IMR-90 (cell line): Measurements from ENCODE around the gene EDN2. TPM values are rescaled to one million over a fixed set of nuclear protein-coding genes. Genes with fewer than 3 reads are reported as not detected.

ENCODE experiments used
- ATAC-seq: fragments of 200-7000 bp; cut with Tn5 transposase; 2 replicates; pipeline ENCODE4 v1.9.1; 2020; ENCODE audit warnings: low read depth, mild to moderate bottlenecking, moderate library complexity
- BruUV-seq: library from RNA; stranded (reverse); fragments of 400-500 nt; replicated peaks from 2 replicates; lab custom pipeline; 2021; lab: Mats Ljungman, UMichigan
- CTCF ChIA-PET: fragments of 300-600 bp; formaldehyde crosslinking; extraction: SDS; loops from one replicate; lab custom pipeline; 2021; ENCODE audit warnings: antibody characterized with exemption; lab: Yijun Ruan, JAX
- POLR2A ChIA-PET: fragments of 300-600 bp; sonication (Branson Sonifier 250); formaldehyde crosslinking; loops from one replicate; lab custom pipeline; 2022; ENCODE audit warnings: antibody characterized with exemption; ENCODE audit not compliant: unreplicated experiment; lab: Charles Lee
- DNase-seq: peaks from one replicate; pipeline ENCODE4 v3.0.0; 2013
- H2AFZ ChIP-seq: replicated peaks from 2 replicates; pipeline ENCODE3; 2013; ENCODE audit warnings: low read length, mild to moderate bottlenecking; ENCODE audit not compliant: poor library complexity
- H2AK5ac ChIP-seq: 2 replicates; pipeline ENCODE4 v1.6.1; 2013; ENCODE audit warnings: low read depth, low read length, inconsistent platforms
- H2AK9ac ChIP-seq: replicated peaks from 2 replicates; pipeline ENCODE3; 2013; ENCODE audit warnings: mild to moderate bottlenecking, low read depth, low read length, moderate library complexity; ENCODE audit not compliant: poor library complexity
- H2BK120ac ChIP-seq: 2 replicates; pipeline ENCODE4 v1.6.1; 2013; ENCODE audit warnings: low read depth, low read length, inconsistent platforms
- H2BK15ac ChIP-seq: 3 replicates; pipeline ENCODE4 v1.6.1; 2013; ENCODE audit warnings: low read depth, low read length, inconsistent platforms
- H2BK20ac ChIP-seq: 2 replicates; pipeline ENCODE4 v1.6.1; 2013; ENCODE audit warnings: low read depth, mild to moderate bottlenecking, inconsistent platforms, low read length, moderate library complexity
- H2BK5ac ChIP-seq: 2 replicates; pipeline ENCODE4 v1.6.1; 2013; ENCODE audit warnings: mild to moderate bottlenecking, low read depth, low read length, inconsistent platforms; ENCODE audit not compliant: poor library complexity, severe bottlenecking
- H3K14ac ChIP-seq: replicated peaks from 2 replicates; pipeline ENCODE4 v1.6.1; 2013; ENCODE audit warnings: low read depth, low read length, inconsistent platforms
- H3K18ac ChIP-seq: 2 replicates; pipeline ENCODE4 v1.6.1; 2013; ENCODE audit warnings: low read depth, low read length, control low read depth
- H3K23ac ChIP-seq: 2 replicates; pipeline ENCODE4 v1.6.1; 2013; ENCODE audit warnings: low read depth, low read length, inconsistent platforms
- H3K27ac ChIP-seq: 2 replicates; pipeline ENCODE4 v1.5.1; 2013; ENCODE audit warnings: mild to moderate bottlenecking, control low read depth, low read length; ENCODE audit not compliant: insufficient read depth
- H3K27me3 ChIP-seq: 2 replicates; pipeline ENCODE4 v1.6.1; 2013; ENCODE audit warnings: low read length; ENCODE audit not compliant: control insufficient read depth, insufficient read depth
- H3K36me3 ChIP-seq: 2 replicates; pipeline ENCODE4 v1.6.1; 2013; ENCODE audit warnings: low read length, mixed read lengths; ENCODE audit not compliant: control insufficient read depth, insufficient read depth
- H3K4ac ChIP-seq: 2 replicates; pipeline ENCODE4 v1.6.1; 2013; ENCODE audit warnings: low read depth, low read length, inconsistent platforms
- H3K4me1 ChIP-seq: 2 replicates; pipeline ENCODE4 v1.6.1; 2013; ENCODE audit warnings: low read length, mixed read lengths; ENCODE audit not compliant: control insufficient read depth, insufficient read depth
- H3K4me2 ChIP-seq: 2 replicates; pipeline ENCODE4 v1.6.1; 2013; ENCODE audit warnings: low read depth, mild to moderate bottlenecking, control low read depth, low read length, moderate library complexity
- H3K4me3 ChIP-seq: 2 replicates; pipeline ENCODE4 v1.5.1; 2013; ENCODE audit warnings: low read depth, mild to moderate bottlenecking, control low read depth, low read length, moderate library complexity; ENCODE audit not compliant: insufficient read depth
- H3K56ac ChIP-seq: 2 replicates; pipeline ENCODE4 v1.6.1; 2013; ENCODE audit warnings: low read length, inconsistent platforms; ENCODE audit not compliant: insufficient read depth; ENCODE audit errors: extremely low read depth
- H3K79me1 ChIP-seq, 2 experiments: 2 replicates each; pipeline ENCODE4 v1.6.1; 2013; ENCODE audit warnings: low read length in 2 of 2, inconsistent platforms in 1 of 2, low read depth in 1 of 2
- H3K9ac ChIP-seq: 2 replicates; pipeline ENCODE4 v1.6.1; 2013; ENCODE audit warnings: low read depth, low read length, control low read depth
- H3K9me1 ChIP-seq: 2 replicates; pipeline ENCODE4 v1.6.1; 2013; ENCODE audit warnings: low read length, inconsistent platforms; ENCODE audit not compliant: insufficient read depth
- H3K9me3 ChIP-seq: 2 replicates; pipeline ENCODE4 v1.6.1; 2013; ENCODE audit warnings: low read length; ENCODE audit not compliant: control insufficient read depth, insufficient read depth
- H4K20me1 ChIP-seq: 2 replicates; pipeline ENCODE4 v1.6.1; 2013; ENCODE audit warnings: low read length, inconsistent platforms; ENCODE audit not compliant: insufficient read depth
- H4K5ac ChIP-seq: 2 replicates; pipeline ENCODE4 v1.6.1; 2013; ENCODE audit warnings: mild to moderate bottlenecking, low read depth, low read length, control low read depth
- H4K8ac ChIP-seq, 2 experiments: 2 replicates each; pipeline ENCODE4 v1.6.1; 2013; ENCODE audit warnings: low read depth in 2 of 2, low read length in 2 of 2, control low read depth in 1 of 2, inconsistent platforms in 1 of 2
- H4K91ac ChIP-seq: 2 replicates; pipeline ENCODE4 v1.6.1; 2013; ENCODE audit warnings: low read depth, low read length, inconsistent platforms; ENCODE audit not compliant: insufficient read depth
- FOS ChIP-seq: fragments of 150-350 bp; IDR thresholded peaks from 2 replicates; pipeline ENCODE4 v1.6.1; 2016; ENCODE audit warnings: low read depth, low read length
- POLR2A ChIP-seq: IDR thresholded peaks from 2 replicates; pipeline ENCODE4 v1.6.1; 2012; ENCODE audit warnings: mild to moderate bottlenecking, low read depth, low read length
- RAD21 ChIP-seq: IDR thresholded peaks from 2 replicates; pipeline ENCODE4 v1.6.1; 2012; ENCODE audit warnings: low read length, improper control_type of control experiment
- WGBS, 2 experiments: methylation state at CpG; one replicate each; pipeline versions ENCODE4 v1.1.5 to v1.1.7; 2013; ENCODE audit warnings: missing lambda C conversion rate in 2 of 2; ENCODE audit not compliant: insufficient read length in 1 of 2; ENCODE audit errors: extremely low coverage in 2 of 2; 5-methylcytosine and 5-hydroxymethylcytosine counted together
- dilution Hi-C: fragments of 300-500 bp; cut with HindIII; formaldehyde crosslinking; loops from one replicate; pipeline ENCODE4 v1.14.3; 2018; ENCODE audit warnings: low sequenced_read_pairs; ENCODE audit not compliant: unreplicated experiment
- in situ Hi-C: fragments of 300-500 bp; cut with MboI; formaldehyde crosslinking; loops from 3 replicates; pipeline ENCODE4 v1.14.3; 2019; ENCODE audit warnings: low sequenced_read_pairs, inconsistent platforms, mixed read lengths
- intact Hi-C: fragments of 100-400 bp; cut with micrococcal nuclease; formaldehyde crosslinking; loops from 2 replicates; pipeline ENCODE4 v1.10.0; 2022
- polyA plus RNA-seq, 3 experiments: library from polyadenylated mRNA; depleted of rRNA; stranded (reverse); fragments of >200 nt; gene quantifications; 2 replicates each; pipeline ENCODE4 v1.2.3, GENCODE V29; 2012; ENCODE audit warnings: low replicate concordance in 1 of 3
- total RNA-seq: library from RNA; depleted of rRNA; stranded (reverse); fragments of >200 nt; gene quantifications from 2 replicates; pipeline ENCODE4 v1.2.3, GENCODE V29; 2012

EDN2 gene
- total and polyA plus RNA-seq, 2 of the 4 experiments (the other 2 are of a cell fraction) = 0.27 TPM; not detected in 1

GRCh38 chr1:41486053-41486370 lies 1.5 kb upstream of the EDN2 start:
- H3K79me1 ChIP-seq = no peaks in the 10 kb centered on the region
- DNase-seq (no peak), ATAC-seq (peak; percentile 6)
- TF ChIP-seq RAD21 (no peak), FOS (no peak), POLR2A (no peak)
- ChIA-PET CTCF (no interaction called here), POLR2A (no interaction called here)
- H3K4me1 ChIP-seq = peaks cover 39% of the 10 kb centered on the region
- peak overlapping the region; percentile 78 for H2AK5ac ChIP-seq
- peak overlapping the region; percentile 43; the same call in 2 of the 3 replicates for H2BK15ac ChIP-seq
- H2AK9ac ChIP-seq = peak overlapping the region; percentile 38
- no peaks in the 10 kb centered on the region for H3K36me3 ChIP-seq
- peaks cover 23% of the 10 kb centered on the region for H3K9me1 ChIP-seq
- peak overlapping the region; percentile 7; the same call in 1 of the 2 replicates for H3K18ac ChIP-seq
- H3K4ac ChIP-seq = peak overlapping the region; percentile 74
- H2BK5ac ChIP-seq = peak overlapping the region; percentile 56
- H3K14ac ChIP-seq = peak overlapping the region; percentile 73
- no peak overlapping the region for H3K4me3 ChIP-seq
- no peak overlapping the region for H3K23ac ChIP-seq
- dilution Hi-C loops = no loop called here
- peak overlapping the region; percentile 69 for H2BK120ac ChIP-seq
- H4K20me1 ChIP-seq = no peaks in the 10 kb centered on the region
- no peaks in the 10 kb centered on the region for H3K9me3 ChIP-seq
- peak overlapping the region; percentile 38 to 74; a peak in 3 of 4 replicates for H4K8ac ChIP-seq
- no TSS peak for BruUV-seq
- H3K9ac ChIP-seq = no peak overlapping the region
- peak overlapping the region; percentile 50; the same call in 1 of the 2 replicates for H3K4me2 ChIP-seq
- H3K27ac ChIP-seq = peak overlapping the region; percentile 19; the same call in 1 of the 2 replicates
- intact Hi-C loops = no loop called here
- H4K5ac ChIP-seq = peak overlapping the region; percentile 13; the same call in 1 of the 2 replicates
- in situ Hi-C loops = no loop called here
- WGBS, 2 experiments = no CpG with 5 or more reads among the region's 4 CpGs
- no peaks in the 10 kb centered on the region for H3K27me3 ChIP-seq
- no peak overlapping the region for H3K56ac ChIP-seq
- H2AFZ ChIP-seq = peak overlapping the region; percentile 84
- peak overlapping the region; percentile 81; the same call in 1 of the 2 replicates for H4K91ac ChIP-seq
- H2BK20ac ChIP-seq = peak overlapping the region; percentile 48
